Measurements from ENCODE around the gene GPR33. TPM values are rescaled to one million over a fixed set of nuclear protein-coding genes. Genes with fewer than 3 reads are reported as not detected.
A peak's percentile ranks its signal among the peaks of the same experiment; 100 is the strongest.
"Not testable (repeated sequence)": the region's sequence is repeated elsewhere in the genome, so short reads cannot be mapped to it uniquely, and the experiment has no call there.

The GPR33 gene
- total and polyA plus RNA-seq, 9 donors: not detected

- Histone ChIP-seq H3K27ac (ENCODE audit: low read length) (peak overlapping the region; percentile 25), H3K27me3 (ENCODE audit: control insufficient read depth, insufficient read depth, low read length) (no peaks in the 10 kb centered on the region), H3K4me3 (ENCODE audit: low read length) (no peak overlapping the region), H3K9me3 (replicated peaks; ENCODE audit: control insufficient read depth, low read depth, low read length) (no peaks in the 10 kb centered on the region), H3K4me1 (ENCODE audit: control insufficient read depth, insufficient read depth, low read length) (no peaks in the 10 kb centered on the region), H3K36me3 (ENCODE audit: control insufficient read depth, insufficient read depth, low read length) (no peaks in the 10 kb centered on the region)
- DNase-seq: peak; percentile 84
Measured at GRCh38 chr14:31465111-31465510, 22.7 kb downstream of the GPR33 start.

GRCh38 chr14:31462450-31462849, 25.4 kb downstream of the GPR33 start:
- H3K36me3 ChIP-seq (ENCODE audit: control insufficient read depth, insufficient read depth, low read length); H3K9me3 ChIP-seq (replicated peaks; ENCODE audit: control insufficient read depth, low read depth, low read length); H3K27me3 ChIP-seq (ENCODE audit: control insufficient read depth, insufficient read depth, low read length); H3K4me1 ChIP-seq (ENCODE audit: control insufficient read depth, insufficient read depth, low read length); H3K27ac ChIP-seq (ENCODE audit: low read length); H3K4me3 ChIP-seq (ENCODE audit: low read length); DNase-seq: not testable (repeated sequence)
- WGBS (ENCODE audit: insufficient coverage): no CpG with 5 or more reads among the region's 2 CpGs

DNA sequence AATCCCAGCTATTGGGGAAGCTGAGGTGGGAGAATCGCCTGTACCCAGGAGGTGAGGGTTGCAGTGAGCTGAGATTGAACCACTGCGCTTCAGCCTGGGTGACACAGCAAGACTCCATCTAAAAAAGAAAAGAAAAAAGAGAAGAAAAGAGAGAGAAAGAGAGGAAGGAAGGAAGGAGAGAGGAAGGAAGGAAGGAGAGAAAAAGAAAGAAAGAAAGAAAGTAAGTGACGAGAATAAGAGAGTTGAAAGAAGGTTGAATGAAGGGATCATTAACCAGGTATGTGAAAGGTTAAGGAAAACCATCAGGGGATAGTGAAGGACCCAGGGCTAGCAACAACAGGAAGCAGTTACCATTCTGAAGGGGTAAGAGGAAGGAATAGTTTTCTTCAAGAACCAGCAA, 26.3 kb downstream of the GPR33 start:
- Histone ChIP-seq H3K4me3 (ENCODE audit: low read length) (no peak overlapping the region), H3K9me3 (replicated peaks; ENCODE audit: control insufficient read depth, low read depth, low read length) (no peaks in the 10 kb centered on the region), H3K27ac (ENCODE audit: low read length) (no peak overlapping the region), H3K27me3 (ENCODE audit: control insufficient read depth, insufficient read depth, low read length) (no peaks in the 10 kb centered on the region), H3K4me1 (ENCODE audit: control insufficient read depth, insufficient read depth, low read length) (no peaks in the 10 kb centered on the region), H3K36me3 (ENCODE audit: control insufficient read depth, insufficient read depth, low read length) (no peaks in the 10 kb centered on the region)
- WGBS (ENCODE audit: insufficient coverage): 92% methylated on average over 3 of the region's 3 CpGs
- DNase-seq: no peak

DNA sequence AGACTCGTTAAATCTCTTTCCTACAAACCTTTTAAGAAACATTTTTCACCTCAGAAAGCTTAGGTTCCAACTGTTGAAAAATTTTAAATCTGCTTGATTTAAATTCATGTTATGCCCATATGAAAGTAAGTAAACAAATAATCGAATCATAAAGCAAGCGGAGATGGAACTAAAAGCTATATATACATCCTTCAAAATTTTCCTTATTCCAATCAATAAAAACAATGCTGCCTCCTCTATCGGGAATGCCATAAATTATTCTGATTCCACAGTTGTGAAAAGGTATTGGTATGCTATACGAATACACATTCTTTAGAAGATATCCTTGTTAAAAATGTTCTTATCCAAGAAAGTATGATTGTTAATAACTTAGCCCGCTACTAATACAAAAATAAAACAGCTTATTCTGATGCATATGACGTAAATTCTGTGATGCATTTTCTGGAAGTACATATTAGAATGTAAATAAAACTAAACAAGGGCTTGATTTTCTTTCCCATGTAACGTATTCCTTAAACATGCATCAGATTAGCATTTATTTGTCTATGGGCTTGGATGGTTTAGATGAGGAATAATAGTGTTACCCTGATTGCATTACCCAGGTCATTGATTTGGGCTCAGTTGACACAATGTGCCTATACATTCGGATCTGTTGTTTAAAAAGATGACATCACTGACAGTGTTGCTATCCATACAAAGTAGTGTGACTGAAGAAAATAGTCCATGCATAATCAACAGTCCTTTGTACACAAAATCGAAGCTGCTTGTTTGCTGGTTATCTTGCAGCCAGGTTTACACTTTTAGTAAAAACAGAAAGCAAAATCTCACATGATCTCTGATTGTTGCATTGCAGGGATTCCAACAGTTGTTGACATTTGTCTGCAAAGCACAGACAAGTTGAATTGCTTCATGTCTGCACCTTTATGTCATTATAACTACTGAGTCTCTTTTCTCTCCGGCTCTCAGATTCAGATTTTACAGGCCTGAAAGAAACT, 29.9 kb downstream of the GPR33 start:
- no peak for DNase-seq
- no peaks in the 10 kb centered on the region for H3K27me3 ChIP-seq (ENCODE audit: control insufficient read depth, insufficient read depth, low read length)
- H3K4me3 ChIP-seq (ENCODE audit: low read length): peak overlapping the region; percentile 64
- WGBS (ENCODE audit: insufficient coverage): 73% methylated on average over 2 of the region's 11 CpGs
- peaks cover 1% of the 10 kb centered on the region for H3K36me3 ChIP-seq (ENCODE audit: control insufficient read depth, insufficient read depth, low read length)
- peak overlapping the region; percentile 94 for H3K27ac ChIP-seq (ENCODE audit: low read length)
- H3K4me1 ChIP-seq (ENCODE audit: control insufficient read depth, insufficient read depth, low read length): peaks cover 3% of the 10 kb centered on the region
- H3K9me3 ChIP-seq (replicated peaks; ENCODE audit: control insufficient read depth, low read depth, low read length): no peaks in the 10 kb centered on the region

- peak; percentile 99 for DNase-seq
- H3K4me1 ChIP-seq (ENCODE audit: control insufficient read depth, insufficient read depth, low read length): peaks cover 3% of the 10 kb centered on the region
- H3K9me3 ChIP-seq (replicated peaks; ENCODE audit: control insufficient read depth, low read depth, low read length): no peaks in the 10 kb centered on the region
- H3K36me3 ChIP-seq (ENCODE audit: control insufficient read depth, insufficient read depth, low read length): peaks cover 5% of the 10 kb centered on the region
- H3K27ac ChIP-seq (ENCODE audit: low read length): peak within 1 kb of the TSS; percentile 94
- no peaks in the 10 kb centered on the region for H3K27me3 ChIP-seq (ENCODE audit: control insufficient read depth, insufficient read depth, low read length)
- under 1% methylated on average over 54 of the region's 70 CpGs for WGBS (ENCODE audit: insufficient coverage)
- peak within 1 kb of the TSS; percentile 64 for H3K4me3 ChIP-seq (ENCODE audit: low read length)
Measured at GRCh38 chr14:31456841-31457664, 30.8 kb downstream of the GPR33 start, which contains the start of gene DTD2. DTD2 (minus strand) TSS chr14:31457506; CDS start chr14:31457393, 113 bp downstream.

DNA sequence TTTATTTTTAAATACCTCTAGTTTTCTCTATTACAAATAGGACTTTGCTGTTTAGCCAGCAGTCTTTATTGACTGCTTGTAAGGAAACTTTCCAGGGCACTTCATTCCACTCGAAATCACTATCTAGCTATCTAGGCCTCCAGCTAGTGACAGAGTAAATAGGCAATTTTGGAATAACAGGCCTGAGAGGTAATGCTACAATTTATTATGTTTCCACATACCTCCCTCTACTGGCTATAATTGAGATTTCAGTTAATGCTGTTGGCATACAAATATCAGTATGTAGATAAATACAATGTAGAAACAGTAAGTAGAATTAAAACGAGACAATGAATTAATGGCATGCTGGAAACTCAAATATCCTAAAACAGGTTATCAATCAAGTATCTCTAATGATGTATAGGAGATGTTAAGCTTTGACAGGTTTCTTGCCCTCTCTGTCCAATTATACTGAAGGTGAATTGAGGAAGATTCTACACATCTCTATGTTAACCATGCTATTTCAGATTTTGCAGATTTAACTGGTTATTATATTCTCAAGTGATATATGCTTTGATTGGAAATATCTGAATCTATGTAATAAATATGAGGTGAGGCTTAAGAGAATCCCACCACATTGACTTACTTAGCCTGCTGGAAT, 37.7 kb downstream of the GPR33 start:
- Histone ChIP-seq H3K9me3 (replicated peaks; ENCODE audit: control insufficient read depth, low read depth, low read length) (no peaks in the 10 kb centered on the region), H3K4me1 (ENCODE audit: control insufficient read depth, insufficient read depth, low read length) (no peaks in the 10 kb centered on the region), H3K4me3 (ENCODE audit: low read length) (no peak overlapping the region), H3K27me3 (ENCODE audit: control insufficient read depth, insufficient read depth, low read length) (no peaks in the 10 kb centered on the region), H3K27ac (ENCODE audit: low read length) (no peak overlapping the region), H3K36me3 (ENCODE audit: control insufficient read depth, insufficient read depth, low read length) (peaks cover 14% of the 10 kb centered on the region)
- no CpG with 5 or more reads among the region's 2 CpGs for WGBS (ENCODE audit: insufficient coverage)
- DNase-seq: peak; percentile 56

DNA sequence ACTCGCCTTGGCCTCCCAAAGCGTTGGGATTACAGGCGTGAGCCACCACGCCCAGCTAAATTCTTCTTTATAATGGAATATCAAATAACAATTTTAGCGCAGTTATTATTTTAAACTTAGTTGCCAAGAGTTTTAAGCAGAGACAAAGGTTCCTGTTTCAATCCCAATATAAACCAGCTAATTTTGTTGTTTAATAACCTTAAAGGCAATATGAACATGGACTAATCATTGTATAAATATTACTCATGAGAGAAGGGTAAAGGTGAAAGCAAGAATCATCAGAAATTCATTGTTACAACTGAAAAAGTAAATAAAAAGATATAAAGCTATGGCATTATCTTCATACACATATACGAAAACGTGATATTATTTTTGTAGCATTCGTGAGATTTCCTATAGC, 38.7 kb downstream of the GPR33 start:
- Histone ChIP-seq H3K9me3 (replicated peaks; ENCODE audit: control insufficient read depth, low read depth, low read length) (no peaks in the 10 kb centered on the region), H3K27me3 (ENCODE audit: control insufficient read depth, insufficient read depth, low read length) (no peaks in the 10 kb centered on the region), H3K27ac (ENCODE audit: low read length) (no peak overlapping the region), H3K4me3 (ENCODE audit: low read length) (no peak overlapping the region), H3K4me1 (ENCODE audit: control insufficient read depth, insufficient read depth, low read length) (no peaks in the 10 kb centered on the region), H3K36me3 (ENCODE audit: control insufficient read depth, insufficient read depth, low read length) (peaks cover 14% of the 10 kb centered on the region)
- DNase-seq: no peak
- no CpG with 5 or more reads among the region's 8 CpGs for WGBS (ENCODE audit: insufficient coverage)

- Histone ChIP-seq H3K27ac (ENCODE audit: low read length) (no peak overlapping the region), H3K27me3 (ENCODE audit: control insufficient read depth, insufficient read depth, low read length) (no peaks in the 10 kb centered on the region), H3K9me3 (replicated peaks; ENCODE audit: control insufficient read depth, low read depth, low read length) (no peaks in the 10 kb centered on the region), H3K36me3 (ENCODE audit: control insufficient read depth, insufficient read depth, low read length) (peaks cover 6% of the 10 kb centered on the region), H3K4me3 (ENCODE audit: low read length) (no peak overlapping the region), H3K4me1 (ENCODE audit: control insufficient read depth, insufficient read depth, low read length) (no peaks in the 10 kb centered on the region)
- DNase-seq: no peak
- whole genome bisulfite sequencing (ENCODE audit: insufficient coverage): no CpG with 5 or more reads among the region's 1 CpG
Measured at GRCh38 chr14:31445703-31446102, 42.1 kb downstream of the GPR33 start.

- H3K4me1 ChIP-seq (ENCODE audit: control insufficient read depth, insufficient read depth, low read length): no peaks in the 10 kb centered on the region
- no peak for DNase-seq
- H3K27me3 ChIP-seq (ENCODE audit: control insufficient read depth, insufficient read depth, low read length): no peaks in the 10 kb centered on the region
- H3K9me3 ChIP-seq (replicated peaks; ENCODE audit: control insufficient read depth, low read depth, low read length): no peaks in the 10 kb centered on the region
- no peaks in the 10 kb centered on the region for H3K36me3 ChIP-seq (ENCODE audit: control insufficient read depth, insufficient read depth, low read length)
- no peak overlapping the region for H3K27ac ChIP-seq (ENCODE audit: low read length)
- no peak overlapping the region for H3K4me3 ChIP-seq (ENCODE audit: low read length)
- no CpG with 5 or more reads among the region's 6 CpGs for WGBS (ENCODE audit: insufficient coverage)
Measured at GRCh38 chr14:31442284-31442683, 45.6 kb downstream of the GPR33 start.

All from muscle of leg (tissue), 11 donors.